Measurements from ENCODE around the gene STIM1.

Gene STIM1

DNA sequence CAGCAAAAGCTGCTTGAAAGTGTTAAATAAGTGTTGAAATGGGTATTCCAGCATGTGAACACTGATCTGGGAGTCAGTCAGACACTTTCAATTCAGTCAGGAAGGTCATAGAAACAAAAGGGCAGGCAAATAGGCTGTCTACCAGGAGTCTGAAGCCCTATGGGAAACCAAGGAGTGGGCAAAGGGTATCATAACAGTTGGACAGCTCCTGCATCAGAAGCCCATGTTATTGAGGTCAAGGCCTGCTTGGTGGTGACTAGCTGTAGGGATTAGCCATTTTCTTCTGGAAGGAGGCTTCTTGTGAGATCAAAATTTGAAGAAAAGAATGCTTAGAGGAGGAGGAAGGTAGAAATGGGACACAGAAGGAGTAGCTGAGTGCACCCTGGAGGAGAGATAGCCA, 97.3 kb downstream of the STIM1 start:
- DNase-seq (ENCODE audit: low read depth) = no peak

GRCh38 chr11:3953327-3953726, 97.9 kb downstream of the STIM1 start:
- no peak for DNase-seq (ENCODE audit: low read depth)

- DNase-seq (ENCODE audit: low read depth) = no peak
Measured at GRCh38 chr11:3954448-3955298, 99.2 kb downstream of the STIM1 start.

- DNase-seq (ENCODE audit: low read depth) = no peak
Measured at GRCh38 chr11:3955299-3955665, 99.8 kb downstream of the STIM1 start.

DNA sequence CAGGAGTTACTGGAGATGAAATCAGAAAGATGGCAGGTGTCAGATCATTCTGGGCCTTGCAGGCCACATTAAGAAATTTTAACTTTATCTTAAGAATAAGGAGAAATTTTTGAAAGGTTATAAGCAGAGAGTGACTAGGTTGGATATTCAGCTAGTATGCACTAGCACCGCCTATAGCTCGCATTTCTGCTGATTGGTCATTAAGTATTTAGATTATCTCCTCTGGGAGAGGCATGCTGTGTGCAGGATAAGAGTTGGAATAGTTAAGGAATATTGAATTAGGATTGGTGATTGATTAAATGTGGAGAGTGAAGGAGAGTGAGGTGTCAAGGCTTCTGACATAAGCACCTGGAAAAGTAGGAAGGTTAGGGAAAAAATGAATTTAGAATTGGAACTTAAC, 100.6 kb downstream of the STIM1 start:
- no peak for DNase-seq (ENCODE audit: low read depth)

- no peak for DNase-seq (ENCODE audit: low read depth)
Measured at GRCh38 chr11:3956748-3957147, 101.3 kb downstream of the STIM1 start.

DNA sequence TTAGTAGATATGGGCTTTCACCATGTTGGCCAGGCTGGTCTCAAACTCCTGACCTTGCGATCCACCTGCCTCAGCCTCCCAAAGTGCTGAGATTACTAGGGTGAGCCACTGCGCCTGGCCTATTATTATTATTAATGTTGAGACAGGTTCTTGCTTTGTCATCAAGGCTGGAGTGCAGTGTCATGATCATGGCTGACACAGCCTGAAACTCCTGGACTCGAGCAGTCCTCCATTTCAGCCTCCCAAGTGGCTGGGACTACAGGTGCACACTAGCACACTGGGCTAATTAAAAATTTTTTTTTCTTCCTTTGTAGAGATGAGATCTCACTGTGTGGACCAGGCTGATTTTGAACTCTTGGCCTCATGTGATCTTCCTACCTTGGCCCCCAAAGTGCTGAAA, 102.0 kb downstream of the STIM1 start:
- no peak for DNase-seq (ENCODE audit: low read depth)

DNA sequence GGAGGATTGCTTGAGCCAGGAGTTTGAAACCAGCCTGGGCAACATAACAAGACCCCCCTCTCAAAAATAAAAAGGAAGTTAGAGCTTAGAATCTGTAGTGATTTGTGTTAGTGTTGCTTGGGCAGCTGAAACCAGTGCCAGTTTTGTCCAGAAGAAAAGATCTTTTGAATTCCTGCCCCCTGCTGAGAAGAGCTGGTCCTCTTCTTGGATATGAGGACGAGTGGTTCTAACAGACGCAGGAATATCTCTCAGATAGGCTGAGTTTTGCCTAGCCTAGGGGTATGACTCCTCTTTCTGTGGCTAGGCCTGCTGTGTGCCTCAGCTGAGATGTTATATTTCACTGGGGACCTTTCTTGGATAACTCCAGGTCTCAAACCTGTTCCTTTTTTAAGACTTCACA, 102.8 kb downstream of the STIM1 start:
- no peak for DNase-seq (ENCODE audit: low read depth)

GRCh38 chr11:3959015-3959902, 103.8 kb downstream of the STIM1 start:
- DNase-seq (ENCODE audit: low read depth) = peak; percentile 72

- DNase-seq (ENCODE audit: low read depth) = no peak
Measured at GRCh38 chr11:3959903-3960265, 104.4 kb downstream of the STIM1 start.

DNA sequence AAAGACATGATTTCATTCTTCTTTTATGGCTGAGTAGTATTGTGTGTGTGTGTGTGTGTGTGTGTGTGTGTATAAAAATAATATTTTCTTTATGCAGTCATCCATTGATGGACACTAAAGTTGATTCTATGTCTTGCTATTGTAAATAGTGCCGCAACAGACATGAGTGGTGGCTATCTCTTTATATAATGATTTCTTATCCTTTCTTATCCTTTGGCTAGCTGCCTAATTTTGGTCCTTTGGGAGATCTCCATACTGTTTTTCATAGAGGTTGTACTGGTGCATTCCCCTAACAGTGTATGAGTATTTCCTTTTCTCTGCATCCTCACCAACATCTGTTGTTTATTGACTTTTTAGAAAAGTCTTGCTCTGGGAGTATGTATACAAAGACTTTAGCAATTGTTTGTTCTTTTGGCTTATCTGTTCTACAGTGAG, 107.0 kb downstream of the STIM1 start:
- DNase-seq (ENCODE audit: low read depth) = no peak

DNA sequence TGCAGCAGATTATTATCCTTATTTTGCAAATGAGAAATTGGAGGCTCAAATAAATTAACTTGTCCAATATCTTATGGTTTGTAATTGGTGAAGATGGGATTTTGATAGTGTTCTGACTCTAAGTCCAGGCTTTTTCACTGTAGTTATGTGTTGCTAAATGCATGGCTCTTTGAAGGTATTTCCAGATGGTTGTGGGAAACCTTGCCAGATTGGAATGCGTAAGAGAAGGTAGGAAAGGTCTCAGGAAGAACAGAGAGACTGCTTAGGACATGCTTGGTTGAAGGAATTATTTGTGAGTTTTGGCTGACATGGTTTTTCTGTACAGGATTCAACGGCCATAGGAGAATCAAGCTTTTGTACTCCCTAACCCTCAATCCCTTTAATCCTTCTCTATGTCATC, 108.6 kb downstream of the STIM1 start:
- no peak for DNase-seq (ENCODE audit: low read depth)

GRCh38 chr11:3964935-3965604, 109.6 kb downstream of the STIM1 start:
- DNase-seq (ENCODE audit: low read depth) = no peak

- no peak for DNase-seq (ENCODE audit: low read depth)
Measured at GRCh38 chr11:3967695-3968094, 112.2 kb downstream of the STIM1 start.

DNA sequence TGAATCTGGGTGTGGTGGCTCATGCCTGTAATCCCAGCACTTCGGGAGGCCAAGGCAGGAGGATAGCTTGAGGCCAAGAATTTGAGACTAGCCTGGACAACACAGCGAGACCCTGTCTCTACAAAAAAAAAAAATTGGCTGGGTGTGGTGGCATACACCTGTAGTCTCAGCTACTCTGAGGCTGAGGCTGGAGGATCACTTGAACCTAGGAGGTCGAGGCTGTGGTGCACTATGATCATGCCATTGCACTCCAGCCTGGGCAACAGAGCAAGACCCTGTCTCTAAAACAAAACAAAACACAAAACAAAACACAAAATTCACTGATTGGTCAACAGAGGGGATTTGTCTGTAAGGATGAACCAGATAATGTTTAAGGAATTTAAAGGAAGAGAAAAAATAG, 113.7 kb downstream of the STIM1 start:
- DNase-seq (ENCODE audit: low read depth) = no peak

GRCh38 chr11:3969613-3970012, 114.1 kb downstream of the STIM1 start:
- no peak for DNase-seq (ENCODE audit: low read depth)

DNA sequence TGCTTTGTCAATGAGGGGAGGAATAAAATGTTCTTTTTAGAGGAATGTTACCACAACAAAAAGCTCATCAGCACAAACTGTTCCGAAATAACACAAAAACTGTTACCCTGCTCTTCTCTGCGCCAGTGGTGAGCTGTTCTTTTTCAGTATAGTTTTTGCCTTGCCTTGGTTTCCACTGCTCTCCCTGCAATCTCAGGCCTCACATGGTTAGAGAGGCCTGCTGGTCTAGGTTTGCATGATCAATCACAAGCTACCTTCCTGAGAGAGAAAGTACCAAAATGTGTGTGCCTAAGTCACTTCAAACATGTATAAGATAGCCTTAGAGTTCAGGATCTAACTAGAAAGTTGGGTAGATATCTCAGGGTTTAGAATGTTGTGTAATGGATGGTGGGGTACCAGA, 114.6 kb downstream of the STIM1 start:
- DNase-seq (ENCODE audit: low read depth) = no peak

GRCh38 chr11:3971756-3972404, 116.4 kb downstream of the STIM1 start:
- DNase-seq (ENCODE audit: low read depth) = no peak

- no peak for DNase-seq (ENCODE audit: low read depth)
Measured at GRCh38 chr11:3972431-3972830, 117.0 kb downstream of the STIM1 start.

DNA sequence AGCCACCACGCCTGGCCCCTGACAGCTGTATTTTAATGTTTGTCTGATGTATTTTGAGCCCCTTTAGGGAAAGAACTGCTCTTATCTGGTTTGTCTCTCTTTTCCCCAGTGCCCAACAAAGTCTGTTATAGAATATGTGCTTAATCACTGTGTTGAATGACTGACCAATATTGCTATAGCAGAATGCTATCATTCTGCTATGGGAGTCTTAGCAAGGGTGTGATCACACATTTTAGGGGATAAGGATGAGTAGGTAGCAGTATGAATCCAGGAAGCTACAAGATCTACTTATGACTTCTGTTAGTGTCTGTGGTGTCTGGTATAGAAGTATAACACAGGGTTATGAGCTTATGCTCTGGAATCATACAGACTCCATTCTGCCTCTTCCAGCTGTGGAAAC, 121.6 kb downstream of the STIM1 start:
- DNase-seq (ENCODE audit: low read depth) = no peak

DNA sequence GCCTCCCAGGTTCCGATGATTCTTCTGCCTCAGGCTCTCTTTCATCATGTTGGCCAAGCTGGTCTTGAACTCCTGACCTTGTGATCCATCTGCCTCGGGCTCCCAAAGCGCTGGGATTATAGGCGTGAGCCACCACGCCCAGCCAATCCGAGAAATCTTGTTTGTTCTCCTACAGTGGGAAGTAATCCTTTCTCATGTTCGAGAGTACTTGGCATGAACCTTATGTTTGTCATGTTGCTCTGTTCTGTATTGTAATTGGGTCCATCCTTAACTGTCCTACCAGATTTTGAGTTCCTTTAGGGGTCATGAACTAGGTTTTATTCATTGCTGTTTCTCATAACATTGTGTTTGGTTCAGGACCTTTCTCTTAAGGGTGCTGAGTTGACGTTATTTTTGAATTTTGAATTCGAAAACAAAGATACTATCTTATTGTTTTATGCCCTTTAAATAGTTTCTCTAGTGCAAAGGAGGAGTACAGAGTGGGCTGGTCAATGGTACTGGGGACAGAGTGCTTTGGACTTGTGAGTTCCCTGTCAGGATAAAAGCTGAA, 125.7 kb downstream of the STIM1 start:
- DNase-seq (ENCODE audit: low read depth) = no peak

GRCh38 chr11:3982431-3982830, 127.0 kb downstream of the STIM1 start:
- no peak for DNase-seq (ENCODE audit: low read depth)
